AG09309 (cell line): ENCODE data around the gene TCF25.

ENCODE experiments used
- DNase-seq: peaks from one replicate; pipeline ENCODE4 v3.0.0-alpha.2; 2010; ENCODE audit warnings: low read depth
- H3K4me3 ChIP-seq: 2 replicates; pipeline ENCODE4 v1.5.1; 2011; ENCODE audit warnings: mild to moderate bottlenecking, low read depth, low read length, moderate library complexity; ENCODE audit not compliant: control insufficient read depth
- TF ChIP-seq, protein P1 (sequence below): IDR thresholded peaks from 2 replicates; pipeline ENCODE4 v1.5.1; 2011; ENCODE audit warnings: mild to moderate bottlenecking, low read depth, low read length, inconsistent platforms; ENCODE audit not compliant: insufficient read depth, control insufficient read depth; ENCODE audit errors: missing control alignments

The TCF25 gene

DNA sequence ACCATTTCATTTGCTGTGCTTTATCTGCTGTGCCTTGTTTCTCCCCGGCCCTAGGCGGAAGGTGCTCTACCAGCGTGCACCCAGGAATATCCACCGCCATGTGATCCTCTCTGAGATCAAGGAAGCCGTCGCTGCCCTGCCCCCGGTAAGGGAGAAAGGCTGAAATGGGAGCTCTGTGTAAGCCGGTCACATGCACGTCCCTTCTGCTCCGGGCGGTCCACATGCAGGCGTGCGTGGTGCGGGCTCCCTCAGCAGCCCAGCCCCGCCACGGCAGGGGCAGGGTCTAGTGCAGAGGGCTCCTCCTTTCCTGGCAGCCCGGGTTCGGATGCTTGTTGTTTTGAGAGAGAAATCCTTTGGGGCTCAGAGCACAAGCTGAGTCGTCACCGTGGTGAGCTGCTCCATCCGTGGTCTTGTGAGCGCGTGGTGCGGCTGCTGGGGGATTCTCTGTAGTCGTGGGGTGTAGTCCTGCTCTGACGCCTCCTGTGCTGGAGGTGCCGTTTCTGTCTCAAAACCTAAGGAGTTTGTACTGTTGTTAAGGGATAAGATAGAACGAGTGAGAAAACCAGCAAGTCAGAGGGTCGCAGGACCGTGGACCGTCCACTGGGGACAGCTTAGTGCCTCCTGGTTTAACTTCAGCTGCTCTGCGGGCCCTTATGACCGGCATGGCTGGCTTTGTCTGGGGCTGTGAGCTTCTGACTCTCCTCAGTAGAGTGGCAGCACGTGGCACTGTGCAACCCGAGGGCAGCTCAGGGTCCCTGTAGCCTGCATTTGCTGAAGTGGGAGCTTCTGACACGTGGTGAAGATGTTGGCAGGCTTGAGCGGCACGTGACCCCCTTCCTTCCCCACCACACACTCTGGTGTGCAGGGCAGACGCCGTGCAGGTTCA lies 33.0 kb downstream of the TCF25 start:
- DNase-seq = no peak
- H3K4me3 ChIP-seq = no peak overlapping the region
- TF ChIP-seq, protein P1, sequence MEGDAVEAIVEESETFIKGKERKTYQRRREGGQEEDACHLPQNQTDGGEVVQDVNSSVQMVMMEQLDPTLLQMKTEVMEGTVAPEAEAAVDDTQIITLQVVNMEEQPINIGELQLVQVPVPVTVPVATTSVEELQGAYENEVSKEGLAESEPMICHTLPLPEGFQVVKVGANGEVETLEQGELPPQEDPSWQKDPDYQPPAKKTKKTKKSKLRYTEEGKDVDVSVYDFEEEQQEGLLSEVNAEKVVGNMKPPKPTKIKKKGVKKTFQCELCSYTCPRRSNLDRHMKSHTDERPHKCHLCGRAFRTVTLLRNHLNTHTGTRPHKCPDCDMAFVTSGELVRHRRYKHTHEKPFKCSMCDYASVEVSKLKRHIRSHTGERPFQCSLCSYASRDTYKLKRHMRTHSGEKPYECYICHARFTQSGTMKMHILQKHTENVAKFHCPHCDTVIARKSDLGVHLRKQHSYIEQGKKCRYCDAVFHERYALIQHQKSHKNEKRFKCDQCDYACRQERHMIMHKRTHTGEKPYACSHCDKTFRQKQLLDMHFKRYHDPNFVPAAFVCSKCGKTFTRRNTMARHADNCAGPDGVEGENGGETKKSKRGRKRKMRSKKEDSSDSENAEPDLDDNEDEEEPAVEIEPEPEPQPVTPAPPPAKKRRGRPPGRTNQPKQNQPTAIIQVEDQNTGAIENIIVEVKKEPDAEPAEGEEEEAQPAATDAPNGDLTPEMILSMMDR = no peak

DNA sequence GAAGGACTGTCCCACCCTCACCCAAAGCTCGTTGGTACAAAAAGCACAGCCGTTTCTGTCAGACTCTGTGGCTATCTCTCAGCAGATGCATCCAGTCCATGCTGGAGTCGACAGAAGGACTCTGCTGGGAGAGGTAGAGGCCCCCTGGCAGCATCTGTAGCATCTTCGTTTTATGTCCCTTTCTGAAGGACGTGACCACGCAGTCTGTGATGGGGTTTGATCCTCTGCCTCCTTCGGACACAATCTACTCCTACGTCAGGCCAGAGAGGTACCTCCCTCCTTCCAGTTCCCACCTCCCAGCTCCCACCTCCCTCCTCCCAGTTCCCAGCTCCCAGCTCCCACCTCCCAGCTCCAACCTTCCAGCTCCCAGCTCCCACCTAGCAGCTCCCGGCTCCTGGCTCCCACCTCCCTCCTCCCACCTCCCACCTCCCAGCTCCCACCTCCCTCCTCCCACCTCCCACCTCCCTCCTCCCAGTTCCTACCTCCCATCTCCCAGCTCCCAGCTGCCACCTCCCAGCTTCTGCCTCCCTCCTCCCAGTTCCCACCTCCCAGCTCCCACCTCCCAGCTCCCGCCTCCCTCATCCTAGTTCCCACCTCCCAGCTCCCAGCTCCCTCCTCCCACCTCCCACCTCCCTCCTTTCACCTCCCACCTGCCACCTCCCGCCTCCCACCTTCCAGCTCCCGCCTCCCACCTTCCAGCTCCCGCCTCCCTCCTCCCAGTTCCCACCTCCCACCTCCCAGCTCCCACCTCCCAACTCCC lies 33.8 kb downstream of the TCF25 start:
- TF ChIP-seq, protein P1 = no peak
- H3K4me3 ChIP-seq = no peak overlapping the region
- DNase-seq = no peak

DNA sequence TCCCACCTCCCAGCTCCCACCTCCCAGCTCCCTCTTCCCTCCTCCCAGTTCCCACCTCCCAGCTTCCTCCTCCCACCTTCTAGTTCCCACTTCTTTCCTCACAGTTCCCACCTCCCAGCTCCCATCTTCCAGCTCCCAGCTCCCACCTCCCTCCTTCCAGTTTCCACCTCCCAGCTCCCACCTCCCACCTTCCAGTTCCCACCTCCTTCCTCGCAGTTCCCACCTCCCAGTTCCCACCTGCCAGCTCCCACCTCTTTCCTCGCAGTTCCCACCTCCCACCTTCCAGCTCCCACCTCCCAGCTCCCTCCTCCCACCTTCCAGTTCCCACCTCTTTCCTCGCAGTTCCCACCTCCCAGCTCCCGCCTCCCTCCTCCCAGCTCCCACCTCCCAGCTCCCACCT lies 34.8 kb downstream of the TCF25 start:
- no peak overlapping the region for H3K4me3 ChIP-seq
- no peak for DNase-seq
- TF ChIP-seq, protein P1 = no peak

DNA sequence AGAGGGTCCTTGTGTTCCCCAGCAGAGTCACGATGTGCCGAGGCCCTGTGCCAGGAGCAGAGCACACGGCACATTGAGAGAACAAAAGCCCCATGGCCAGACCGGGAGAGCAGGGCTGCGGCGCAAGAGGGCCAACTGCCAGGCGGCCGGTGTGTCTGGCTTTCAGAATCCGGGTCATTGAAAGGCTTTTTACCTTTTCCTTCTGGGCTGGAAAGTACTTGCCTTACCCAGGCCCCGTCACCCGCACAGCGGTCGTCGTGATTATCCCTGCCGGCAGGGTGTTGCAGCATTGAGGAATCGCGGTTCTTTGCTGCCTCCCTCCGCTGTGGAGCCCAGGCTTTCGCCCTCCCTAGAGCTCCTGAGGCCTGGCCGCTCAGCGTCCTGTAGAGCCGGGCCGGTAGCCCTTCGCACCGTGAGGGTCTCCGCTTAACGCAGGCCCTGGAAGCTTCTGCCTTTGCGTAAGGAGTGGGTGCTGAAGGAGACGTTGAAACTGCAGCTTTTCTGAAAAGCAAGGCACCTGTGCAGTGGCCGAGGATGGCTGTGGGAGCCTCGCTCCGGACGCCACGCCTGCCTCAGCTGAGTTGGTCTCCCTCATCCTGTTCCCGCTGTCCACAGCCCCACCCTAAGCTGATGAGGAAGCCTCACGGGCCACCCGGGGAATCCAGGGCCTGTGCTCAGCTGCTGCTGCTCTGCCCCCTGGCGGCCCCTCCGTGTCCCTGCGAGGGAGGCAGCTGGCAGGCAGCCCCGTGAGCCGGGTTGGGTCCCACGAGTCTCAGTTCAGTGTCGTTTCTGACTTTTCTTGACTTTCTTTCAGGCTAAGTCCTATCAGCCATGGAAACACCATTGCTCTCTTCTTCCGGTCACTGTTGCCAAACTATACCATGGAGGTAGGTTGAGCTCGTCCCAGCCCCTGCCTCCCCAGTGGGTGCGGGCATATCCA lies 36.7 kb downstream of the TCF25 start:
- H3K4me3 ChIP-seq = no peak overlapping the region
- TF ChIP-seq, protein P1 = peak; percentile 90
- DNase-seq = no peak

DNA sequence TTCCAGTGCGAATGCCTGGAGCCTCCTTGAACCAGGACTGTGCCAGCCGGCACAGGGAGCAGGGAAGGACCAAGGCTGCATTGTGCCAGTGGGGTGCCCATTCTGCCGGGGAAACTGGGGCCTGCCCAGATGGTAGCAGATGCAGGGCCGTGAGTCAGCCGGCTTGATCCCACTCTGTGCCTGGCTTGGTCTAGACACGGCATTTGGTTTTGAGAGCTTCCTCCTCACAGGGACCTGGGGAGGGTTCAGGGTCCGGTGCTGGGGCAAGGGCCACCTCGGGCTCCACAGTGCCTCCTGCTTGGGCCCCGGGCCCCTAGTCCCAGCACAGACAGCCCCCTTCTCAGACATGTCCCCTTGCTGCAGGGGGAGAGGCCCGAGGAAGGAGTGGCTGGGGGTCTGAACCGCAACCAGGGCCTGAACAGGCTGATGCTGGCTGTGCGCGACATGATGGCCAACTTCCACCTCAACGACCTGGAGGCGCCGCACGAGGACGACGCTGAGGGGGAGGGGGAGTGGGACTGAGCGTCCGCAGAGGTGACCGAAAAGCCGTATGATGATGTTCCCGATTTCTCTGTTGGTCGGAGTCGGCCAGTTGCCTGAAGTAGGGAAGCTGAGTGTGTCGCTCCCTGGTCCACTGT lies 37.4 kb downstream of the TCF25 start:
- DNase-seq = no peak
- no peak overlapping the region for H3K4me3 ChIP-seq
- TF ChIP-seq, protein P1 = no peak

DNA sequence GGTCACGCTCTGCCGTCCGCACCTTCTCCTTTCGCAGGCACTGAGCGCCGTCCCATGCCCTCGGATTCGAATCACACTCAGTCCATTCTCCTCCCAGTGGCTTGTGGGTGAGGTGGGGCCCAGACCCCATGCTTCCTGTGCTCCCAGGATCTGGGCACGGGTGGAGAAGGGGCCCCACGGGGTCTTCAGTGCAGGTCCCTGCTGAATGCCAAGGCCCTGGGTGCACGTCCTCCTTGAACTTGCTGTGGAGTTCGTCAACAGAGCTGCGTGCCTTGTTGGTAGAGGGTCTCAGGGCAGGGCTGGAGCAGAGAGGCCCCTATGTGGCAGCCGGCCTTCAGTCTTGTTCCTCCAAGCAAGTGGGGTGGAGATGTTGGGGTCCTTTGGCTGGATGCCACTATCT lies 38.0 kb downstream of the TCF25 start:
- TF ChIP-seq, protein P1 = no peak
- no peak overlapping the region for H3K4me3 ChIP-seq
- DNase-seq = no peak
